Suppressor macrophage treated with lipopolysaccharide for 1 hour (primary cell): ENCODE results near the gene USP5.
"Not testable (repeated sequence)": the region's sequence is repeated elsewhere in the genome, so short reads cannot be mapped to it uniquely, and the experiment has no call there.

ENCODE experiments used
- DNase-seq, 3 donors: peaks; one replicate each; pipeline ENCODE4 v3.0.0-alpha.2; 2020 to 2022

The USP5 gene

GRCh38 chr12:6867413-6868210 lies 15.7 kb downstream of the USP5 start, which contains the start of gene TPI1:
Gene TPI1, plus strand, starts transcription at chr12:6867531. Its CDS starts 36 bp downstream, at chr12:6867567.
- DNase-seq: peak; percentile 89 to 95 (median 94)

- DNase-seq: peak; percentile 53 to 60 (median 56)
Measured at GRCh38 chr12:6868211-6869048, 16.5 kb downstream of the USP5 start.

- peak; percentile 81 to 89 (median 86) for DNase-seq
Measured at GRCh38 chr12:6869049-6870021, 17.4 kb downstream of the USP5 start.

- DNase-seq: not testable (repeated sequence)
Measured at GRCh38 chr12:6870304-6870703, 18.4 kb downstream of the USP5 start.

- no peak for DNase-seq
Measured at GRCh38 chr12:6871052-6871957, 19.4 kb downstream of the USP5 start.

- DNase-seq: peak; percentile 81 to 94 (median 90)
Measured at GRCh38 chr12:6872073-6873048, 20.4 kb downstream of the USP5 start.

DNA sequence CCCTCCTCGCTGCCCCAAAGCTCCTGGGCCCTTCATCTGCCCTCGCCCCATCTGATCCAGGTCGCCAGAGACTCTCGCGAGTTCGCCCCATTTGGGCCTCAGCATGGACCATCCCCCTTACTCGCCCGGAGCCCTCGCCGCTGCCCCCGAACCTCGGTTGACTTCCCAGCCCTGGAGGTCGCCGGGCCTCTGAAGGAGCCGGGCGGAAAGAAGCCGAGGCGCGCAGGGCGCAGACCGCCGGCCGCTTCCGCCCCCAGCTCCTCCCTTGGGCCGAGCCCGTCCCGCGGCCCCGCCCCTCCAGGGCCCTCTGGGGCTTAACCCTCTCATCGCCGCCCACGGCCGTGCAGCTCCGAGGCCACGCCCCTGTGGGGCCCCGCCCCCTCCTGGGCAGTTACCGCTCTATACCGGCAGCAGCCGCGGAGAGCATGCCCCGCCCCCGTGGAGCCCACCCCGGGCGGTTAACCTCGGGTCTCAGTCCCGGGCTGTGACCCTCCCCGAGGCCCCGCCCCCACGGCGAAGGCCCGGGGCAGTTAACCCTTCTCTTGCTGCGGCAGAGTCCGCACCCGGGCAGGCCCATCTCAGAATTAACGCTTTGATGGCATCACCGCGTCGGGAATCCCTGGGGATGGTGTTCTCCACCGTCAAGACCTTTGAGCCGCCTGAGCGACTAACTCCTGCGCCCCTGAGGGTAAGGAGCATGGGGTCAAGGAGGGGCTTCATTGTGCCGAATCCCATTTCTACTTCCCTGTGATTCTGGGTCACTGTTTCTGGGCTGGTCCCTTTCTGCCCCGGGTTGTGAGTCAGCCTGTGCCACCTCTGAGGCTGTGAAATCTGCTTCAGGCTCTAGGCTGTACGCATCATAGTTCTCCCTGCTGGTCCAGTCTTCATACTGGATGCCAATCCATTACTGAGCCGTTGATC lies 21.4 kb downstream of the USP5 start, which contains the start of gene SPSB2:
Gene SPSB2, minus strand, starts transcription at position 210 of the 921 bp plus-strand sequence. CDS start 402 bp downstream, outside the sequence.
- DNase-seq: peak; percentile 98 to 100 (median 99)

GRCh38 chr12:6874015-6874368 lies 22.0 kb downstream of the USP5 start:
- DNase-seq: not testable (repeated sequence)

- DNase-seq: not testable (repeated sequence)
Measured at GRCh38 chr12:6879824-6880223, 27.9 kb downstream of the USP5 start.

GRCh38 chr12:6883252-6883651 lies 31.3 kb downstream of the USP5 start:
- no peak for DNase-seq

DNA sequence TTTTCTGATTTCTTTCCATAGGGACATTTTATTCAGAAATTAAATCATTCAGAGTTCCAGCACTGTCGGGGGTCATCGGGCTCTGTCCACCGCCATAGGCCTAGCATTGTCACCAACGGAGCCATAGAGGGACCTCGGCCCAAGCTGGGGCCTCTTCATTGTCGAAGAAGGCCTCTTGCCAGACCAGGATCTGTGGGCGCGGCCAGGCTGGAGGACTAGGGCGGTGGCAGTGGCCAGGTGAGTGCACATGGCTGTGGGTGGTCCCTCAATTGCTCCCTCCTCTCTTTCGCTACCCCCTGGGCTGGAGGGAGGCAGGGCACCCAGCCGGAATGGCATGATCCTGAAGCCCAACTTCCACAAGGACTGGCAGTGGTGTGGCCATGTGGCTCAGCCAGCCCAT lies 31.7 kb downstream of the USP5 start:
- no peak for DNase-seq

DNA sequence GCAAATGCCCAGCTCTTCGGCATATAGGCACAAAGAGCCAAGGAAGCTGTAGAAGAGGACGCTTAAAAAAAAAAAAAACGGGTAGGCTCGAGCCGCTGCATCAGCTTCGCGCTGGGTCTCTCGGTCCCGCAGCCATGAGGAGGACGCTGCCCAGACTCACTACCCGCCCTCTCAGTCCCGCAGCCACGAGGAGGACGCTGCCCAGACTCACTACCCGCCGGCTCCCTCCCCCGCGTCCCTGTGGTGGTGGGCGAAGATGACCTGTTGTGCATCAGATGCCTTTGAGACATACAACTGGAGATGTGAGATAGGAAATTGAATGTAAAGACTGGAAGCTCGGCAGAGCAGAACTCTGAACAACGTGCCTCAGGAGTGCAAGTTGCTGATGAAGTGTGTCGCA lies 32.6 kb downstream of the USP5 start:
- DNase-seq: no peak

DNA sequence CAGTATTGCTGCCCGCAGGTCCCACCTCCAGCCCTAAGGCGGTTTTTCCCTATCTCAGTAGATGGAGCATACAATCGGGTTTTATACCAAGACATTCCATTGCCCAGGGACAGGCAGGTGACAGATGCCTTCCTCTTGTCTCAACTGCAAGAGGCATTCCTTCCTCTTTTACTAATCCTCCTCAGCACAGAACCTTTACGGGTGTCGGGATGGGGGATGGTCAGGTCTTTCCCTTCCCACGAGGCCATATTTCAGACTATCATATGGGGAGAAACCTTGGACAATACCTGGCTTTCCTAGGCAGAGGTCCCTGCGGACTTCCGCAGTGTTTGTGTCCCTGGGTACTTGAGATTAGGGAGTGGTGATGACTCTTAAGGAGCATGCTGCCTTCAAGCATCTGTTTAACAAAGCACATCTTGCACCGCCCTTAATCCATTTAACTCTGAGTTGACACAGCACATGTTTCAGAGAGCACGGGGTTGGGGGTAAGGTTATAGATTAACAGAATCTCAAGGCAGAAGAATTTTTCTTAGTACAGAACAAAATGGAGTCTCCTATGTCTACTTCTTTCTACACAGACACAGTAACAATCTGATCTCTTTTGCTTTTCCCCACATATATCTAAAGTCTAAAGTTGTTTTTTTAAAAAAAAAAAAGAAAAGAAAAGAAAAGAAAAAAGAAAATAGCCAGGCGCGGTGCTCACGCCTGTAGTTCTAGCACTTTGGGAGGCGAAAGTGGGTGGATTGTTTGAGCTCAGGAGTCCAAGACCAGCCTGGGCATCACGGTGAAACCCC lies 34.5 kb downstream of the USP5 start:
- not testable (repeated sequence) for DNase-seq

DNA sequence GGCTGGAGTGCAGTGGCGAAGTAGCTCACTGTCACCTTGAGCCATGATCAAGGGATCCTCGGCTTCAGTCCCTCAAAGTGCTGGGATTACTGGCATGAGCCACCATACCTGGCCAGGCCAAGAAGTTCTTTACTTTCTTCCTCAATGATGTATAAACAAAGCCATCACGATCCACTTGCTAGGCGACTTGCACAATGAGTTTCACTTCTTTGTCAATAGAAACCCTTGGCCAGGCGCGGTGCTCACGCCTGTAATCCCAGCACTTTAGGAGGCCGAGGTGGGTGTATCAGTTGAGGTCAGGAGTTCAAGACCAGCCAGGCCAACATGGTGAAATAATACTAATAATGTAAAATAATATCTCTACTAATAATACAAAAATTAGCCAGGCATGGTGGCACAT lies 35.5 kb downstream of the USP5 start:
- DNase-seq: peak; percentile 43 to 60 (median 50)

DNA sequence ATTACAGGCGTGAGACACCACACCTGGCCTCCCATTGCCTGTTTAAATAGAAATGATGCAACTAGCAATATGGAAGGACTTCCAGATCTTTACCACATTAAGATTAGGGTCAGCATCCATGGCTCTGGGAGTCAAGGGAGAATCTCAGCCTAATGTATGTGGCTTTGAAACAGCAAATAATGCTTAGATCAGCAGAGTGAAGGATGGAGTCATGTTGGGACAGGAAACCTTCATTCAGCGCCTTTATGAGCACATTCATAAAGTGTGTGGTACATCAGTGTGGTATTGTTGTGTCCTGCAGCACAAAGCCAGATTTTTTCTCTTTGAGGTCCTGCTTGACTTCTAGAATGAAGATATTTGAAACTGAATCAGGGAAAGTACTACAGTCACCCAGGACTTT lies 36.4 kb downstream of the USP5 start:
- no peak for DNase-seq

DNA sequence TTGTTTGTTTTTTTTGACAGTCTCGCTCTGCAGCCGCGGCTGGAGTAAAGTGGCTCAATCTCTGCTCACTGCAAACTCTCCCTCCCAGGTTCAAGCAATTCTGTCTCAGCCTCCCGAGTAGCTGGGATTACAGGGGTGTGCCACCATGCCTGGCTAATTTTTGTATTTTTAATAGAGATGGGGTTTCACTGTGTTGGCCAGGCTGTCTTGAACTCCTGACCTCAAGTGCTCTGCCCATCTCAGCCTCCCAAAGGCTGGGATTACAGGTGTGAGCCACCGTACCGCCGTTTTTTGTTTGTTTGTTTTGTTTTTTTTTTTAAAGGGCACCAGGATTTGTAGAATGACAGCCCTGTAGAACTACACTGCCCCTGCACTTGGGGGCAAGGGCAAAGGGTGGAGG lies 36.8 kb downstream of the USP5 start:
- DNase-seq: not testable (repeated sequence)

DNA sequence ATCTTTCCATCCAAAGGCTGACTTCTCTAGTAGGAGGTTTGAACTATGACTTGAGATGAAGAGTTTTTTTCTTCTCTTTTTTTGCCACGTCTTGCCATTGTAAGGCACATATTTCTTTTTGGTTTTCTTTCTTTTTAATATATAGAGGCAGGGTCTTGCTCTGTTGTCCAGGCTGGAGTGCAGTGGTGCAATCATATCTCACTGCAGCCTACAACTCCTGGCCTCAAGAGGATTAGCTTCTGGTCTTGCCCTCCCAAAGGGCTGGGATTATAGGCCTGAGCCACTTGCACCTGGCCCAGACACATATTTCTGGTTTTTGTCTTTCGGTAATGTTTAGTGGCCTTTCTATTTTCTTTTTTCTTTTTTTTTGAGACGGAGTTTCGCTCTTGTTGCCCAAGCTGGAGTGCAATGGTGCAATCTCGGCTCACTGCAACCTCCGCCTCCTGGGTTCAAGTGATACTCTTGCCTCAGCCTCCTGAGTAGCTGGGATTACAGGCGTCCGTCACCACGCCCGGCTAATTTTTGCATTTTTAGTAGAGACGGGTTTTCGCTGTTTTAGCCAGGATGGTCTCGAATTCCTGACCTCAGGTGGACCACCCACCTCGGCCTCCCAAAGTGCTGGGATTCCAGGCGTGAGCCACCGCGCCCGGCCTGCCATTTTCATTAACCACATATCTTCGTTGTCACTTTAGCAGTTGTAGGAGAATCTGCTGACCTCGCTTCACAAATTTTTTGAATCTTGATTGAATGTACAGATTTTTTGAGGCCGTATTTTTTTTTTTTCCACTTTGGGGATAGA lies 38.0 kb downstream of the USP5 start:
- DNase-seq: not testable (repeated sequence)
